NCI-H69 (cell line): Measurements from ENCODE around the gene LUZP2.
"Not testable (repeated sequence)": the region's sequence is repeated elsewhere in the genome, so short reads cannot be mapped to it uniquely, and the experiment has no call there.

Experiments used
- DNase-seq: peaks from one replicate; lab custom pipeline; 2025; lab: John Stamatoyannopoulos, UW

The LUZP2 gene

DNA sequence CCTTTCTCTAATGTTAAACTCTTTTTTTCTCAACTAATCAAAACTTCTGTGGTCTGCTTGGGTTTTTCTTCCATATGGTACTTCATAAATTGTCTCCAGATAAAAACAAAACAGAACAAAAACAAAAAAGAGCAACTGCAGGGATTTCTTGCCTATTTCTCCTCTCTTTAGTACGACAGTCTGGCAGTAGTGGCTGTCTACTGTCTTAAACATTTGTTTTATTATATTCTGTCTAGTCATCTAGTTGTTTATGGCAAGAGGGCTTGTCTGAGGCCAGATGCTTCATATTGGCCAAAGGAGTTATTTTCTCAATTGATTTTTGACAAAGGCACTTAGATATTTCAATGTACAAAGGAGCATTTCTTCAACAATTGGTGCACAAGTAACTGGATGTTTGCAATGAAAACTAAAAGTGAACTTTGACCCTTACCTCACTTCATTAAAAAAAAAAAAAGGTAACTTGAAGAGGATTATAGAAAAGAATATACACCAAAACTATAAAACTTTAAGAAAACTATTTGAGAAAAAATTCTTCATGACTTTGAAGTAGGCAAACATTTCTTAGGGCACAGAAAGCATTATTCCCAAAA is 404.2 kb downstream of the LUZP2 start:
- DNase-seq: no peak

DNA sequence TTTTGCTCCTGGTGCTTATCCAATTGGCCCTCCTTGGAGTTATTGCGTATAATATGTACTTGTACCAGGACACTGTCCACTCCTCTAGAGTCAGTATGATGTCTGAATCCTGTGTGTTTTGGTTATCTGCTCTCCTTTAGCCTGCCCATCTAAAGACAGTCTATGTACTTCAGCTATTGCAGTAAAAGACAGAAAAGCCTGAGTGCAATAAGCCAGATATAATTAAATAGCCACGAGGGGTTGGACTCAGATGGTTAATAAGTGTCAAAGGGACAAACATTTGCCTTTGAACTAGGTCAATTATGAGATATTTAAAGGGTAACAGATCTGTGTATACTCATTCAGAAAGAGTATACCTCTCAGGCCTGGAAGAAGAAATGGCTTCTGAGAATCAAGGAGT is 406.7 kb downstream of the LUZP2 start:
- DNase-seq: peak; percentile 10

- DNase-seq: peak; percentile 24
Measured at GRCh38 chr11:24925091-24925490, 428.2 kb downstream of the LUZP2 start.

GRCh38 chr11:24932110-24933000 is 435.5 kb downstream of the LUZP2 start:
- DNase-seq: peak; percentile 98

DNA sequence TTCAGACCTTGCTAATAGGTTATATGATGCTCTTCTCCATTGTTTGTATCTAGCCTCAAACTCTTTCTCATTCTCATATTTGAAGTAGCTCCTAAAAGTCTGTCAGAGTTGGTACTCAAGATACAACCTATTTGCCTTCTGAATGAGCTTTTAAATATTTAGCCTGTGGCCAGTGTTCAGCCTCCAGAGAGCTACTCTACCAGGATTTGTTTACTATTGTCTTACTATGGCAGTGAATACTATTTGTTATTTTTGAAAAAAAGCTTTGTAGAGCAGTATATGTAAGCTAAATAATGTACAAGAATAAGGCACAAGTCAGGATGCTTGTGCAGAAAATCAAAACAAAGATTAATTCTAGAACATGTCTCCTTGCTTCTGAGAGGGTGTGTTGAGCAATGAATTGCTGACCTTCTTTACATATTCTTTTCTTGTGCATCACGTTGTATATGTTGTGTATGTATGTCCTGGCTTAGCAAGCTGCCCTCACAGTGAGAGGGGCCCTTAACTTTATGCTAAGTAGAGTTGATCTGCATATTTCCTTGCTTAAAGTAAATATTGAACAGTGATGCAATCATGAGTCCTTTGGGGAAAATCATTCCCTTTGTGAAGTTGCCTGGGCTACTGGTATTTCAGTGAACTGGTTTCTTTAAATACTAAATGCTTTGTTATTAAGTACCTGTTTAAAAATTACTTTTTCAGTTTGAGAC is 438.0 kb downstream of the LUZP2 start:
- DNase-seq: peak; percentile 77

DNA sequence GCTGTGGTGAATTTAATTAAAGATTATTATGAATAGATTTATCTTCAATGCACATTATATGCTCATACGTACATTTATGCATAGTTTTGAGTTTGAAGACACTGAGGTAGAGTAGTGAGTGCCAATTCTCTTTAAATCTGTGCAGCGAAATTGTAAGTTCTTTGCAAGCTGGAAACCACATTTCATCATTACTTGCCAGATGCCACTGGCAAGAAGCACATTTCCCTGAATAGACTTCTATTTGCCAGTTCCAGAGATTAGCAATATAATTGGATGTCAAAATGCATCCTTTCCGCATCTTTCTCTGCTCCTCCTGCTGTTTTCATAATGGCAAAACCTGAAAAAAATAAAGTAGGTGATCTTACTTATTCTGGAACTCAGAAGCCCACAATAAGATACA is 448.0 kb downstream of the LUZP2 start:
- DNase-seq: no peak

- peak; percentile 46 for DNase-seq
Measured at GRCh38 chr11:24949406-24949805, 452.6 kb downstream of the LUZP2 start.

GRCh38 chr11:24963852-24964251 is 467.0 kb downstream of the LUZP2 start:
- peak; percentile 93 for DNase-seq

DNA sequence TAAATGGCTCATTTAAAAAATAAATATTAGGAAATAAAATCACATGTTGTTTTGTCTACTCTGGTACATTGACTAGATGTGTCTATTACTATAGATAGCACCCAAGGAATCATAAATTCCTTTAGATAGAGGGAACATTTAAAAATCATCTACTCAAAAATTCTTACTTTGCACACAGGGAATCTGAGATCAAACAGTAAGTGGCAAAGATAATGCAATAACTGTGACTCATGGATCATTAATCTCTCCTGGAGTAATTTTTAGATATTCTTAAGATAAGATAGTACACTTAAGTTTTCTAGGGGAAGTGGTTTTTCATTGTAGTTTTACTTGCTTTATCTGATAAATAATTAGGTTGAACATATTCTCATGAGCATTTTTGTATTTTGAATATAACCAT is 468.9 kb downstream of the LUZP2 start:
- no peak for DNase-seq

DNA sequence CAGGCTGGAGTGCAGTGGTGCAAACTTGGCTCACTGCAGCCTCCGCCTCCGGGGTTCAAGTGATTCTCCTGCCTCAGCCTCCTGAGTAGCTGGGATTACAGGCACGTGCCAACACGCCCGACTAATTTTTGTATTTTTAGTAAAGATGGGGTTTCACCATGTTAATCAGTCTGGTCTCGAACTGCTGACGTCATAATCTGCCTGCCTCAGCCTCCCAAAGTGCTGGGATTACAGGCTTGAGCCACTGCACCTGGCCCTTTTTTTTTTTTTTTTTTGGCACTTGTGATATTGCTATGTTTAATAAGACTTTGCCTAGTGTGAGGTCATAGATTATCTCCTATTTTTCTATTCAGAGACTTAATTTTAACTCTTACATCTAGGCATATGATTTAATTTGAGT is 497.1 kb downstream of the LUZP2 start:
- DNase-seq: not testable (repeated sequence)

DNA sequence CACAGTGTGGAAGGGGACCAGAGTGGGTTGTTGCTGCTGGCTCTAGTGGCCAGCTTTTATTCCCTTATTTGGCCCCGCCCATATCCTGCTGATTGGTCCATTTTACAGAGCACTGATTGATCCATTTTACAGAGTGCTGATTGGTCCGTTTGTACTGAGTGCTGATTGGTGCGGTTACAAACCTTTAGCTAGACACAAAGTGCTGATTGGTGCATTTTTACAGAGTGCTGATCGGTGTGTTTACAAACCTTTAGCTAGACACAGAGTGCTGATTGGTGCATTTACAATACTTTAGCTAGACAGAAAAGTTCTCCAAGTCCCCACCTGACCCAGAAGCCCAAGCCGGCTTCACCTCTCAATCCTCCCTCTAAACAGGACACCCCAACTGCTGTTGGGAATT is 503.1 kb downstream of the LUZP2 start:
- DNase-seq: not testable (repeated sequence)

DNA sequence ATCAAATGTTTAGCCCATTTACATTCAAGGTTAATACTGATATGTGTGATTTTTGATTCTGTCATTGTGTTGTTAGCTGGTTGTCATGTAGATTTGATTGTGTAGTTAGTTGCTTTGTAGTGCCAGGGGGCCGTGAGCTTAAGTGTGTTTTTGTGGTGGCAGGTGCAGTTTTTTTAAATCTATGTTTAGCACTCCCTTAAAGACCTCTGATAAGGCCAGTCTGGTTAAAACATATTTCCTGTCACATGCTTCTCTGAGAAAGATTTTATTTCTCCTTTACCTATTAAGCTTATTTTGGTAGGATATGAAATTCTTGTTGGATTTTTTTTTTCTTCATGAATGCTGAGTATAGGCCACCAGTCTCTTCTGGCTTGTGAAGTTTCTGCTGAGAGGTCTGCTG is 540.6 kb downstream of the LUZP2 start:
- no peak for DNase-seq

GRCh38 chr11:25038131-25038530 is 541.3 kb downstream of the LUZP2 start:
- DNase-seq: no peak

GRCh38 chr11:25039165-25039564 is 542.3 kb downstream of the LUZP2 start:
- DNase-seq: no peak

DNA sequence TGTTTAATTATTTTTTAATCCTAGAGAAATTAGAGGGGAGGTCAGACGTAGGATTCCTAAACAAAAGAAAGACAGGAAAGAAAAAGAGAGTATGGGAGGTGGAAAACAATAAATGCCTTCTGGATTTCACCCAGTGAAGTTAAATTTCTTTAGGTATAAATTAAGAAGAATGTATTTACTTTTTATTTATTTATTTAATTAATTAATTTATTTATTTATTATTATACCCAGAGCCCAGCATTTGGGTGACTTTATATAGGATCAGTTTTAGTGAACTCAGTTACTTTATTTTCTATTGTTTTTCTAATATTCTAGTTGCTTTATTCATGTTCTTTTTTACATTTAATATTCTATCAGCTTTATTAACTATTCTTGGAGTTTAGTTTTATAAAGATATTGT is 551.8 kb downstream of the LUZP2 start:
- DNase-seq: no peak

DNA sequence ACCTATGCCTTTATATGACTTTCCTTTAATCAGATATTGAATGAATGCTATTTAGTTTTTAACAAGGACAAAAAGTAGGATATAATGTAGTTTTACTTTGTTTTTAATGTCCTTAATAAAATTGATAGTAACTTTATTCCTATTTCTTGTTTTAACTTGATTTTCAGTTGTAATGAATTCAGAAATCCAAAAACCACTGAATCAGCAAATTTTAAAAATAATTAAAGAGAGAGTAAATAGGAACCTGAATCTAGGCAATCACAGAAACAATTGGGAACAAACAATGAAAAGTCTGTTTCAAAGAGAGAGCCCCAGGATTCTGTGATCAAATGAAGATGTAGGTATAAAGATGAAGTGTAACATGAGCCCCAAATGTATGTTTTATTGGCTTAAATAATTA is 556.0 kb downstream of the LUZP2 start:
- peak; percentile 24 for DNase-seq

GRCh38 chr11:25057861-25058260 is 561.0 kb downstream of the LUZP2 start:
- DNase-seq: no peak

- peak; percentile 52 for DNase-seq
Measured at GRCh38 chr11:25065746-25066145, 568.9 kb downstream of the LUZP2 start.

GRCh38 chr11:25066706-25067105 is 569.9 kb downstream of the LUZP2 start:
- DNase-seq: no peak

- DNase-seq: no peak
Measured at GRCh38 chr11:25068451-25068850, 571.6 kb downstream of the LUZP2 start.

- DNase-seq: no peak
Measured at GRCh38 chr11:25094085-25094802, 597.4 kb downstream of the LUZP2 start.

- DNase-seq: no peak
Measured at GRCh38 chr11:25119416-25119815, 622.6 kb downstream of the LUZP2 start.
